Activated T-helper 1 cell treated with anti-CD3 and anti-CD28 coated beads, Interleukin-2, amount 50 U/mL, for 16 hours (primary cell): Measurements from ENCODE around the gene RAB23.
"Not testable (repeated sequence)": the region's sequence is repeated elsewhere in the genome, so short reads cannot be mapped to it uniquely, and the experiment has no call there.

Experiments
- DNase-seq, 2 donors: peaks; one replicate each; pipeline ENCODE4 v3.0.0-alpha.2; 2020; ENCODE audit warnings: low read depth in 1 of 2, low spot score in 1 of 2

The RAB23 gene

GRCh38 chr6:57243526-57243925 lies 21.4 kb upstream of the RAB23 start:
- DNase-seq = not testable (repeated sequence)

- DNase-seq = no peak
These were observed 20.4 kb upstream of the RAB23 start for GRCh38 chr6:57242505-57242904.

- DNase-seq = no peak
These were observed 4.1 kb upstream of the RAB23 start for GRCh38 chr6:57226221-57226620.

GRCh38 chr6:57224769-57225515 lies 2.8 kb upstream of the RAB23 start:
- no peak for DNase-seq

- no peak for DNase-seq
These were observed 603 bp upstream of the RAB23 start for GRCh38 chr6:57222743-57223077.

- peak; percentile 8 to 30 for DNase-seq
These were observed 744 bp downstream of the RAB23 start for GRCh38 chr6:57221191-57221935.

GRCh38 chr6:57220083-57220703 lies 1.9 kb downstream of the RAB23 start:
- DNase-seq = no peak

- DNase-seq = no peak
These were observed 4.8 kb downstream of the RAB23 start for GRCh38 chr6:57217270-57217669.

- no peak for DNase-seq
These were observed 5.6 kb downstream of the RAB23 start for GRCh38 chr6:57216235-57217101.

- DNase-seq = no peak
These were observed 6.8 kb downstream of the RAB23 start for GRCh38 chr6:57215260-57215659.

GRCh38 chr6:57210060-57210459 lies 12.0 kb downstream of the RAB23 start:
- DNase-seq = no peak

GRCh38 chr6:57209030-57209429 lies 13.1 kb downstream of the RAB23 start:
- no peak for DNase-seq

- no peak for DNase-seq
These were observed 14.2 kb downstream of the RAB23 start for GRCh38 chr6:57207872-57208271.

GRCh38 chr6:57207141-57207540 lies 15.0 kb downstream of the RAB23 start:
- no peak for DNase-seq

GRCh38 chr6:57205550-57206328 lies 16.4 kb downstream of the RAB23 start:
- no peak for DNase-seq

GRCh38 chr6:57201718-57202117 lies 20.4 kb downstream of the RAB23 start:
- DNase-seq = no peak

GRCh38 chr6:57198926-57199636 lies 23.0 kb downstream of the RAB23 start:
- no peak for DNase-seq

GRCh38 chr6:57195457-57195856 lies 26.6 kb downstream of the RAB23 start:
- no peak for DNase-seq

GRCh38 chr6:57193177-57193576 lies 28.9 kb downstream of the RAB23 start:
- no peak for DNase-seq

- no peak for DNase-seq
These were observed 32.0 kb downstream of the RAB23 start for GRCh38 chr6:57190140-57190539.
